DOHH2 (cell line): Measurements from ENCODE around the gene HLCS.

Experiments
- H3F3A ChIP-seq: fragments of 200-600 bp; sonication (generic), shearing (Covaris generic); 2 replicates; pipeline ENCODE4 v1.6.0; 2016; ENCODE audit warnings: antibody characterized with exemption, mild to moderate bottlenecking; ENCODE audit not compliant: control insufficient read depth, insufficient read depth
- H3K27ac ChIP-seq: fragments of 200-600 bp; sonication (generic); 2 replicates; pipeline ENCODE4 v1.5.1; 2014; ENCODE audit warnings: low read depth, mild to moderate bottlenecking, low read length, moderate library complexity
- H3K27me3 ChIP-seq: fragments of 200-600 bp; sonication (generic); 2 replicates; pipeline ENCODE4 v1.6.1; 2014; ENCODE audit warnings: mild to moderate bottlenecking, low read length, mixed read lengths; ENCODE audit not compliant: control insufficient read depth
- H3K36me3 ChIP-seq: fragments of 200-600 bp; sonication (generic); 2 replicates; pipeline ENCODE4 v1.6.1; 2014; ENCODE audit warnings: mild to moderate bottlenecking, low read length, moderate library complexity, mixed read lengths; ENCODE audit not compliant: control insufficient read depth
- H3K4me1 ChIP-seq: fragments of 200-600 bp; sonication (generic); 2 replicates; pipeline ENCODE4 v1.6.1; 2014; ENCODE audit warnings: mild to moderate bottlenecking, low read length, mixed read lengths; ENCODE audit not compliant: control insufficient read depth
- H3K4me2 ChIP-seq: fragments of 200-600 bp; sonication (generic); 2 replicates; pipeline ENCODE4 v1.6.0; 2014; ENCODE audit warnings: mild to moderate bottlenecking, low read length, moderate library complexity
- H3K4me3 ChIP-seq: fragments of 200-600 bp; sonication (generic); 2 replicates; pipeline ENCODE4 v1.5.1; 2014; ENCODE audit warnings: mild to moderate bottlenecking, low read length, mixed read lengths
- H3K79me2 ChIP-seq: fragments of 200-600 bp; sonication (generic); 2 replicates; pipeline ENCODE4 v1.6.1; 2014; ENCODE audit warnings: mild to moderate bottlenecking, low read length, mixed read lengths; ENCODE audit not compliant: control insufficient read depth
- H3K9me2 ChIP-seq: fragments of 200-600 bp; sonication (generic); replicated peaks from 2 replicates; pipeline ENCODE4 v1.6.1; 2014; ENCODE audit warnings: mild to moderate bottlenecking, low read length, mixed read lengths; ENCODE audit not compliant: control insufficient read depth
- H3K9me3 ChIP-seq: fragments of 200-600 bp; sonication (generic); 2 replicates; pipeline ENCODE4 v1.6.1; 2014; ENCODE audit warnings: antibody characterized with exemption, low read length, mixed read lengths; ENCODE audit not compliant: control insufficient read depth, insufficient read depth
- H4K20me1 ChIP-seq: fragments of 200-600 bp; sonication (generic); 2 replicates; pipeline ENCODE4 v1.6.0; 2014; ENCODE audit warnings: low read depth, mild to moderate bottlenecking, antibody characterized with exemption, low read length, moderate library complexity; ENCODE audit not compliant: control insufficient read depth, insufficient read depth
- EZH2phosphoT487 ChIP-seq: fragments of 200-600 bp; sonication (generic); IDR thresholded peaks from 2 replicates; pipeline ENCODE4 v1.6.1; 2017; ENCODE audit warnings: borderline replicate concordance, mild to moderate bottlenecking, antibody characterized with exemption, low read length, moderate library complexity, mixed read lengths
- TF ChIP-seq, protein P1 (sequence below): fragments of 200-600 bp; sonication (generic); IDR thresholded peaks from one replicate; pipeline ENCODE4 v1.5.1; 2014; ENCODE audit warnings: antibody characterized with exemption, mild to moderate bottlenecking, low read depth, low read length; ENCODE audit not compliant: poor library complexity, severe bottlenecking

HLCS gene

DNA sequence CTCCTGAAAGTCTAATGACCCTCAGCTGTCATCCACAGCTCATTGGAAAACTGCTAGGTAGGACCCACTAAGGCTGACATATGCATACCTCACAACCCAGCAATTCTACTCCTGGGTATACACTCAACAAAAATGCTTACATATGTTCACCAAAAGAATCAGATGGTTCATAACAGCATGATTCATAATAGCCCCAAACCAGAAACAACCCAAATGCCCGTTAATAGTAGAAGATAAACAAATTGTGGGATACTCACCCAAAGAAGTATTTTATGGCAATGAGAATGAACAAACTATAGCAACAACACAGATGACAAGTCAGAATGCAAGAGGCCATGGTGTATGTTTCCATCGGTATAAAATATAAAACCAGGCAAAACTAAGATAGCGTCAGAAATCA, 124.6 kb downstream of the HLCS start:
- H3K9me2 ChIP-seq: no peaks in the 10 kb centered on the region
- H3K4me3 ChIP-seq: no peak overlapping the region
- H3K36me3 ChIP-seq: no peaks in the 10 kb centered on the region
- TF ChIP-seq EZH2phosphoT487: no peak
- TF ChIP-seq, protein P1, sequence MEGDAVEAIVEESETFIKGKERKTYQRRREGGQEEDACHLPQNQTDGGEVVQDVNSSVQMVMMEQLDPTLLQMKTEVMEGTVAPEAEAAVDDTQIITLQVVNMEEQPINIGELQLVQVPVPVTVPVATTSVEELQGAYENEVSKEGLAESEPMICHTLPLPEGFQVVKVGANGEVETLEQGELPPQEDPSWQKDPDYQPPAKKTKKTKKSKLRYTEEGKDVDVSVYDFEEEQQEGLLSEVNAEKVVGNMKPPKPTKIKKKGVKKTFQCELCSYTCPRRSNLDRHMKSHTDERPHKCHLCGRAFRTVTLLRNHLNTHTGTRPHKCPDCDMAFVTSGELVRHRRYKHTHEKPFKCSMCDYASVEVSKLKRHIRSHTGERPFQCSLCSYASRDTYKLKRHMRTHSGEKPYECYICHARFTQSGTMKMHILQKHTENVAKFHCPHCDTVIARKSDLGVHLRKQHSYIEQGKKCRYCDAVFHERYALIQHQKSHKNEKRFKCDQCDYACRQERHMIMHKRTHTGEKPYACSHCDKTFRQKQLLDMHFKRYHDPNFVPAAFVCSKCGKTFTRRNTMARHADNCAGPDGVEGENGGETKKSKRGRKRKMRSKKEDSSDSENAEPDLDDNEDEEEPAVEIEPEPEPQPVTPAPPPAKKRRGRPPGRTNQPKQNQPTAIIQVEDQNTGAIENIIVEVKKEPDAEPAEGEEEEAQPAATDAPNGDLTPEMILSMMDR: no peak
- no peaks in the 10 kb centered on the region for H3K4me1 ChIP-seq
- no peaks in the 10 kb centered on the region for H3K27me3 ChIP-seq
- H3K79me2 ChIP-seq: no peaks in the 10 kb centered on the region
- no peaks in the 10 kb centered on the region for H4K20me1 ChIP-seq
- H3K9me3 ChIP-seq: no peaks in the 10 kb centered on the region
- no peak overlapping the region for H3K4me2 ChIP-seq
- H3F3A ChIP-seq: no peaks in the 10 kb centered on the region
- no peak overlapping the region for H3K27ac ChIP-seq

DNA sequence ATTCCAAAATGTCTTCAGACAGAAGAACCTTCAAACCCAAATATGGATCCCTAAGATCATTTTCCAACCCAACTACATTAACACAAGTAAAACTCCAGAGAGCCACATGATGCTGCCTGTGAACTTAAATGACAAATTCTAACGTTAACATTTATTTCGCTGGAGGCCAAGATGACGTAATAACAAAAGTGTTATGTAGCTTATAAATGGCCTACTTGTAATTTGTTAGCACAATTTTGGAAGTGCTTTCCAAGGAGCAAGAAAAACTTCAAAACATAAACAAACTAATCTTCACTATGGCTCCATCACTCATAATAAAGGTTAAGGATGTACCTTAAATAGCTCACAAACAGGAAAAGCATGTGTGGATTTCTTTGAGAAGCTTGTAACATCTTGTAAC, 126.7 kb downstream of the HLCS start:
- H3K4me3 ChIP-seq: no peak overlapping the region
- no peaks in the 10 kb centered on the region for H4K20me1 ChIP-seq
- H3K9me3 ChIP-seq: no peaks in the 10 kb centered on the region

DNA sequence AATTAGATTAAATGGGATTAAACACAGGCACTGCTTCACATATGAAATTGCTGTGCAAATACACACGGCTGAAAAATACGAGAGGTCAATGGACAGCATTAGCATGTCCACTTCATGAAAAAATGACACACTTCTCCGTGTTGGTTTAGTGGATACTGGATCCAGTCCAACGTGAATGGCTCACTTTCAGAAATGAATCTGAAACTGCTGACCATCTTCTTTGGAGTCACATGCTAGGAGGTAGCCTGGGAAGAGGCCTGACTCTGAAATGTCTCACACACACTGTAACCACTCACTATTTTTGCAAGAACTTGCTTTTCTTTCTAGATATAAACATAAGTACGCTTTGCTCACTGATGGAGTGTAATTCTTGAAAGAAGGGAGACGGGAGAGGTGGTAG, 127.3 kb downstream of the HLCS start:
- H3K4me2 ChIP-seq: no peak overlapping the region
- H3K27me3 ChIP-seq: no peaks in the 10 kb centered on the region
- H3K4me1 ChIP-seq: no peaks in the 10 kb centered on the region
- H3K4me3 ChIP-seq: no peak overlapping the region
- no peaks in the 10 kb centered on the region for H3K9me3 ChIP-seq
- H4K20me1 ChIP-seq: no peaks in the 10 kb centered on the region
- no peaks in the 10 kb centered on the region for H3F3A ChIP-seq
- no peaks in the 10 kb centered on the region for H3K36me3 ChIP-seq
- TF ChIP-seq, protein P1: no peak
- no peak for TF ChIP-seq EZH2phosphoT487
- no peak overlapping the region for H3K27ac ChIP-seq
- H3K79me2 ChIP-seq: no peaks in the 10 kb centered on the region
- H3K9me2 ChIP-seq: no peaks in the 10 kb centered on the region

More for the DNA sequence above, 126.7 kb downstream of the HLCS start:
- no peak for TF ChIP-seq EZH2phosphoT487
- TF ChIP-seq, protein P1: no peak
- Histone ChIP-seq H3K27me3 (no peaks in the 10 kb centered on the region), H3K9me2 (no peaks in the 10 kb centered on the region), H3K36me3 (no peaks in the 10 kb centered on the region), H3F3A (no peaks in the 10 kb centered on the region), H3K27ac (no peak overlapping the region), H3K79me2 (no peaks in the 10 kb centered on the region), H3K4me1 (no peaks in the 10 kb centered on the region), H3K4me2 (no peak overlapping the region)

DNA sequence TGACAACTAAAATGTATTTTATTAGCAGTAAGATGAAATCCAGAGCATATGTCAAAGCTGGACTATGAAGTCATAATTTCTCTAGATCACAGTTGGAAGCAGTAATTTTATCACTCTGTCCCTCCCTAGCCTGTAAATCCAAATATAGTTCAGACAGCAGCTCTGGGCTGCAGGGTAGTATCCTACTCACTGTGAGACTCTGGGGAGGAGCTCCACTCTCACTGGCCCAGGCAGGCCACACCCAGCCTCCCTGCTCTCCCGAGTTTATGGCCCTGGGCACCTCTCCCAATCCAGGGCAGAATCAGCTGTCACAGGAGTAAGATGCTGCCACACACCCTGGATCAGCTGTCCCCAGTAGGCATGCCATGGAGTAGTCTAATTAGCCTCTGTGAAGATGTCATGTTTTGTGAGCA, 131.1 kb downstream of the HLCS start:
- no peak for TF ChIP-seq EZH2phosphoT487
- TF ChIP-seq, protein P1: no peak
- Histone ChIP-seq H3K4me3 (no peak overlapping the region), H4K20me1 (no peaks in the 10 kb centered on the region), H3K27ac (no peak overlapping the region), H3K27me3 (no peaks in the 10 kb centered on the region), H3K4me1 (peaks cover 7% of the 10 kb centered on the region), H3K79me2 (no peaks in the 10 kb centered on the region), H3K4me2 (no peak overlapping the region), H3K36me3 (no peaks in the 10 kb centered on the region), H3K9me2 (no peaks in the 10 kb centered on the region), H3F3A (no peaks in the 10 kb centered on the region), H3K9me3 (no peaks in the 10 kb centered on the region)
